DOHH2 (cell line): ENCODE results near the gene XPO6.

Experiments
- EZH2phosphoT487 ChIP-seq: fragments of 200-600 bp; sonication (generic); IDR thresholded peaks from 2 replicates; pipeline ENCODE4 v1.6.1; 2017; ENCODE audit warnings: borderline replicate concordance, mild to moderate bottlenecking, antibody characterized with exemption, low read length, moderate library complexity, mixed read lengths
- TF ChIP-seq, protein P1 (sequence below): fragments of 200-600 bp; sonication (generic); IDR thresholded peaks from one replicate; pipeline ENCODE4 v1.5.1; 2014; ENCODE audit warnings: antibody characterized with exemption, mild to moderate bottlenecking, low read depth, low read length; ENCODE audit not compliant: poor library complexity, severe bottlenecking

DNA sequence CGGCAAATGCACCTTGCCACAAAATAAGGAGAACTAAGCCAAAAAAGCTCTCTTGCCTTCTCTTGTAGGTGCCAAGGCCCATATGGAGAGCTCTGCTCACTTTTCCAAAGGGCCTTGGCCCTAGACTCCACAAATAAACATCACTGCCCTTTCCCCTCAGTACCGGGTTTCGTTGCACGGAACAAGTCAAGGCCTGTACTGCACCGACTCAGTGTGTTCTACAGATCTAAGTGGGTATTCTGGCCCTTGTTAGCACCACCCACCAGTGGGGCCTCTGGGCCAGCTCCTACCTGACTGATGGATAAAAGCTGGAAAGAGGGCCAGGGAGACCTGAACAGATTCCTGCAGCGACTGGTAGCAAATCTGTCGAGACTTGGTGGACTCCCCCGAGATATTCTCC is 104.5 kb downstream of the XPO6 start:
- TF ChIP-seq, protein P1, sequence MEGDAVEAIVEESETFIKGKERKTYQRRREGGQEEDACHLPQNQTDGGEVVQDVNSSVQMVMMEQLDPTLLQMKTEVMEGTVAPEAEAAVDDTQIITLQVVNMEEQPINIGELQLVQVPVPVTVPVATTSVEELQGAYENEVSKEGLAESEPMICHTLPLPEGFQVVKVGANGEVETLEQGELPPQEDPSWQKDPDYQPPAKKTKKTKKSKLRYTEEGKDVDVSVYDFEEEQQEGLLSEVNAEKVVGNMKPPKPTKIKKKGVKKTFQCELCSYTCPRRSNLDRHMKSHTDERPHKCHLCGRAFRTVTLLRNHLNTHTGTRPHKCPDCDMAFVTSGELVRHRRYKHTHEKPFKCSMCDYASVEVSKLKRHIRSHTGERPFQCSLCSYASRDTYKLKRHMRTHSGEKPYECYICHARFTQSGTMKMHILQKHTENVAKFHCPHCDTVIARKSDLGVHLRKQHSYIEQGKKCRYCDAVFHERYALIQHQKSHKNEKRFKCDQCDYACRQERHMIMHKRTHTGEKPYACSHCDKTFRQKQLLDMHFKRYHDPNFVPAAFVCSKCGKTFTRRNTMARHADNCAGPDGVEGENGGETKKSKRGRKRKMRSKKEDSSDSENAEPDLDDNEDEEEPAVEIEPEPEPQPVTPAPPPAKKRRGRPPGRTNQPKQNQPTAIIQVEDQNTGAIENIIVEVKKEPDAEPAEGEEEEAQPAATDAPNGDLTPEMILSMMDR, result no peak
- TF ChIP-seq EZH2phosphoT487, result no peak
